ENCODE measurements around the gene ARMH3.

GRCh38 chr10:101880232-101880573, 175.8 kb downstream of the ARMH3 start:
- TF ChIP-seq CTCF (conservative IDR thresholded peaks at IDR 0.05; ENCODE audit: low read length): no peak
- no peak for TF ChIP-seq EZH2phosphoT487 (IDR thresholded peaks at IDR 0.05; ENCODE audit: borderline replicate concordance, low read depth, low read length)
